Mucosa of stomach (tissue), 1 donor: Measurements from ENCODE around the gene CTSH.
A peak's percentile ranks its signal among the peaks of the same experiment; 100 is the strongest.

Experiments
- H3K27me3 ChIP-seq: one replicate; pipeline ENCODE4 v1.7.0; 2013; ENCODE audit warnings: mild to moderate bottlenecking, low read length; ENCODE audit not compliant: control insufficient read depth, insufficient read depth
- H3K36me3 ChIP-seq: one replicate; pipeline ENCODE4 v1.7.0; 2013; ENCODE audit warnings: low read length; ENCODE audit not compliant: control insufficient read depth, insufficient read depth
- H3K4me1 ChIP-seq: one replicate; pipeline ENCODE4 v1.7.0; 2013; ENCODE audit warnings: mild to moderate bottlenecking, low read length; ENCODE audit not compliant: control insufficient read depth, insufficient read depth
- H3K4me3 ChIP-seq: one replicate; pipeline ENCODE4 v1.7.0; 2013; ENCODE audit warnings: low read length
- H3K9ac ChIP-seq: one replicate; pipeline ENCODE4 v1.7.0; 2013; ENCODE audit warnings: mild to moderate bottlenecking, low read length, moderate library complexity
- H3K9me3 ChIP-seq: one replicate; pipeline ENCODE4 v1.7.0; 2013; ENCODE audit warnings: mild to moderate bottlenecking, low read length, moderate library complexity; ENCODE audit not compliant: control insufficient read depth
- donor health status: Pancreatic carcinoma.

Gene CTSH

DNA sequence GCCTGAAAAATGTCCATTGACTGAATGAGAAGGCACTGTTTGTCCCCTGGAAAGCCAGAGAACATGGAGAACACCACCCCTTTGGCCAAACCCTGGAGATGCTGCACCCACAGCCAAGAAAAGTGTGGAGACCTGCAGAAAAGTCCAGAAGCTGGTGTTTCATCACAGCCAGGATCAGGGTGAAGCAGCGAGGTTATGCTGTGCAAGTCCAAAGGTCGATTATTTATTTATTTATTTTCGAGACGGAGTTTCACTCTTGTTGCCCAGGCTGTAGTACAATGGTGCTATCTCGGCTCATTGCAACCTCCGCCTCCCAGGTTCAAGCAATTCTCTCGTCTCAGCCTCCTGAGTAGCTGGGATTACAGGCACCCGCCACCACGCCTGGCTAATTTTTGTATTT lies 5.5 kb upstream of the CTSH start:
- Histone ChIP-seq H3K36me3 (no peaks in the 10 kb centered on the region), H3K4me3 (no peak overlapping the region), H3K9me3 (no peaks in the 10 kb centered on the region), H3K9ac (no peak overlapping the region), H3K4me1 (peaks cover 61% of the 10 kb centered on the region), H3K27me3 (no peaks in the 10 kb centered on the region)

DNA sequence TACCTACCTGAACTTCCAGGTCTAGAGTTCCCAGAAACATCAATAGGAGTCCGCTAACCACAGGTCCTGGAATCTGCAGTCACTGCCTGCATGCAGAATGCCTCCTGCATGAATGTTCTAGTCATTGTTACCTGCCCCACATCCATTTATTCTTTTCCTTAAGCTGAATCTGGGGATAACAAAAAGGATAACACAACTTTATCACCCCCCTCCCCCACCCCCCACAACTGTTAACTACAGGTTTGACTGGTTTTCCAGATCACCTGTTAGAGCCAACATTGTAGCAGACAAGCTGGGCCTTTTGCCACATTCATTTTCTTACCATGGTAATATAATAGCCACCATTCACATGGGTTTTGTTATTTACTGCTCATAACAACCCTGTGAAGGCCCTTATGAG lies 4.6 kb upstream of the CTSH start:
- Histone ChIP-seq H3K4me1 (peaks cover 63% of the 10 kb centered on the region), H3K9ac (no peak overlapping the region), H3K4me3 (no peak overlapping the region), H3K9me3 (no peaks in the 10 kb centered on the region), H3K36me3 (no peaks in the 10 kb centered on the region), H3K27me3 (no peaks in the 10 kb centered on the region)

DNA sequence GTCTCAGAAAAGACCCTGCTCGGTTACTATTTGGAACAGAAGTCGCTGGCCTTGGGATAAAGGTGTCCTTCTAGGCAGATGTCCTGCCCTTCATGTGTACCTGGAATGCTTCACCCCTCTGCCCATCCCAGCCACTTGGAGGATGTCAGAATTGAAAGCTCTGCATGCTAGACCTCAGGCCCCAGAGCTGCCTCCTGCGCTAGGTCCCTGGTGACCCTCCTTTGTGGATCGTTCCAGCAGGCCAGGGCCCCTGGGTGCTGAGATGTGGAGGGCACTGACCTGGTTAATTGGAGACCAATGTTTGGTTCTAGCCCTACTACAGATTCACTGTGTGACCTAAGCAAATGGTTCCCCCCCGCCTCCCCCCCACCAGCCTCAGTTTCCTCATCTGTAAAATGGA lies 2.7 kb upstream of the CTSH start:
- H3K27me3 ChIP-seq: no peaks in the 10 kb centered on the region
- no peak overlapping the region for H3K9ac ChIP-seq
- no peaks in the 10 kb centered on the region for H3K36me3 ChIP-seq
- peaks cover 60% of the 10 kb centered on the region for H3K4me1 ChIP-seq
- no peaks in the 10 kb centered on the region for H3K9me3 ChIP-seq
- H3K4me3 ChIP-seq: no peak overlapping the region

DNA sequence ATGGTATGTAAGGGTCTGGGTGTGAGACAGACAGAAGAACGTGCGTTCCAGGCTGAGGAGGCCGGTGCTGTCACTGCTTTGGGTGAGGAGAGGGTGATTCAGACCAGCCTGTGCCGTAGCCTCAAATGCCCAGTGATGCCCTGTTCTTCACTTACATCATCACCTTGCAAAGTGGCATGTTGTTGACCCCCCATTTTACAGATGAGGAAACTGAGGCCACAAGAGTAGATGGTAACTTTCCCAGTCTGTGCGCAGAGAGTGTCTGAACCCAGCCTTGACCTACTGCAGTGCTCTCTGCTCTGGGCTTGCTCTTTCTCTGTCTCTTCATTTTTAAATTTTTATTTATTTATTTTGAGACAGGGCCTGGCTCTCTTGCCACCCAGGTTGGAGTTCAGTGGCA lies 1.6 kb upstream of the CTSH start:
- Histone ChIP-seq H3K36me3 (no peaks in the 10 kb centered on the region), H3K4me1 (peaks cover 52% of the 10 kb centered on the region), H3K27me3 (no peaks in the 10 kb centered on the region), H3K4me3 (no peak overlapping the region), H3K9me3 (no peaks in the 10 kb centered on the region), H3K9ac (no peak overlapping the region)

DNA sequence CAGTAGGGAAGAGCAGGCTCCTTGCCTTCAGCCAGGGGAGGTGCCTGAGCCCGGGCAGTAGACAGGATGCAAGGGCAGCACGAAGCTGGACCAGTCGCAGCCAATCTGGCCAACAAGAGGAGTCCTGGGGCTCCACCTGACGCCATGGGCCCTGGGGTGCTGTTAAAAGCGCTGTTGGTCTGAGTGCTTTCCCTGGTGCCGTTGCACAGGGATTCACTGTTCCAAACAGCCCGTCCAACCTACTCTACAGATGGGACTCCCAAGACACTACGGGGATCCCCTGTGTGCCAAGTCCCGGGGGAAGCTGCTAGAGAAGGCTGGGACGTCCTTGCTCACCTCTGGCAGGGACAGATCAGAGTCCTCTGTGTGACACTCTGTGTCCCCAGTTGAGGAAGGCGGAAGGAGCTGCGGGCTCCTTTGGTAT lies 632 bp downstream of the CTSH start:
- Histone ChIP-seq H3K27me3 (no peaks in the 10 kb centered on the region), H3K36me3 (no peaks in the 10 kb centered on the region), H3K9ac (peak overlapping the region; percentile 75), H3K4me3 (peak overlapping the region; percentile 51), H3K4me1 (peaks cover 30% of the 10 kb centered on the region), H3K9me3 (no peaks in the 10 kb centered on the region)

DNA sequence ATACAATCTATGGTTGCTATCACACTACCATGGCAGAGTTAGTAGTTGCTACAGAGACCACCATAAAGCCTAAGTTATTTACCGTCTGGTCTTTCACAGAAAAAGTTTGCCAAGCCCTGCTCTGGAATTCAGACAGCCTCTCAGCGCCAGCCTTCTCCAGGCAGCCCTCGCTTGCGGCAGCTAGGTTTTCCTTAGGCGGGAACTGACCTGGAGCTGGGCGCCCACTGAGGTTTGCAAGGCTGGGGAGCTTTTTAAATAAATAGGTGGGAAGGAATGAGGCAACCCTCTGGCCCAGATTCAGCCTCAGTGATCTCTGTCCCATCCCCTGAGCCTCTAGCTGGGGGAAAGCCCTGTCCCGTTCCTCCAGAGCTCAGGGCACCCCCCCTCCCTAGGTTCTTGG lies 1.2 kb downstream of the CTSH start:
- H3K9me3 ChIP-seq: no peaks in the 10 kb centered on the region
- no peaks in the 10 kb centered on the region for H3K27me3 ChIP-seq
- no peaks in the 10 kb centered on the region for H3K36me3 ChIP-seq
- H3K4me3 ChIP-seq: peak overlapping the region; percentile 51
- peak overlapping the region; percentile 75 for H3K9ac ChIP-seq
- H3K4me1 ChIP-seq: peaks cover 24% of the 10 kb centered on the region

DNA sequence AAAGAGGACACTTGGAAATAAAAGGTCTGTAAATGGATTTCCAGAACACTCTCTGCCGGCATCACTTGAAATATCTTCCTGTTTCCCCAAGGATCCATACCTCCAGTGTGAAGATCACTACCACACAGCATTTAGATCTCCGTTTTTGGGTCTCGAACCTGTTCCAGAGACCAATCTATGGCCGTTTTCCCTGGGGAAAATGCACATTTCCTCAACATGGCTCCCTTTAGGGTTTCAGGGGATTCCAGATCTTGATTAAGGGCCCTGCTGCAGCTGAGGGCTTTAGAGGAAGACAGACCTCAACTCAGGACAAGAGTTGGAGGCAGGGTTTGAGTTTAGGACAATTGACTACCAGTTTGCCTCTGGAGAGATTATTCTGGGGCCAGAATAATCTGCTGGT lies 2.1 kb downstream of the CTSH start:
- Histone ChIP-seq H3K4me3 (no peak overlapping the region), H3K36me3 (no peaks in the 10 kb centered on the region), H3K4me1 (peaks cover 15% of the 10 kb centered on the region), H3K9ac (peak overlapping the region; percentile 75), H3K9me3 (no peaks in the 10 kb centered on the region), H3K27me3 (no peaks in the 10 kb centered on the region)

DNA sequence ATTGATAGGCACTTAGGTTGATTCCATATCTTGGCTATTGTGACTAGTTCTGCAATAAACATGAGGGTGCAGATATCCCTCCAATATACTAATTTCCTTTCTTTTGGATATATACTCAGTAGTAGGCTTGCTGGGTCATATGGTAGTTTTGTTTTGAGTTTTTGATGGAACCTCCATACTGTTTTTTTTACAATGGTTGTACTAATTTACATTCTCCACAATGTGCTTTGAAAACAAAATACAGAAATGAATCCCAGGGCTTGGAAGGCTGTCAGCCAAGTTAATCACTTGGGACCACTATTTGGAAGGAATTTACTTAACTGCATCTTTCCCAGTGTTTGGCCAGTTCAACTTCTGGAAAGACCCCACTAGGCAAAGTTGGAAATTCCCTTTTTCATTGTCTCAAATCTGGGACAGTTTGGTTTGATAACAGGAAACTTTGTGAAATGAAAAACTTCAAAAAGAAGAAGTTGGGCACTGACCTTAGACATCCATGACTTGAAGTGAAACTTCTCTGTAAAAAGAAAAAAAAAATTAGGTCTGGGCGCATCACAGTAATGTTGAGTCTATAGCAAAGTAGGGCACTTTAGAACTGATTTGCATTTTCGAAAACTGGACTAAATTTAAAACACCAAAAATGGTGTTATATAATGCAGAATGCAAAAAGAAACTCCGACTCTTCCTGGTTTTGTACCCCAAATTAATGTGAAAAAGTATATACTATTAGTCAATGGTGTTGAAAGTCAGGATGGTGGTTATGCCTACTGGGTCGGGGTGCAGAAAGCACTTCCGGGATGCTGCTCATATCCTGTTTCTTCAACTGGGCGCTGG lies 6.0 kb downstream of the CTSH start:
- no peak overlapping the region for H3K9ac ChIP-seq
- H3K4me1 ChIP-seq: no peaks in the 10 kb centered on the region
- H3K27me3 ChIP-seq: no peaks in the 10 kb centered on the region
- H3K9me3 ChIP-seq: no peaks in the 10 kb centered on the region
- H3K4me3 ChIP-seq: no peak overlapping the region
- H3K36me3 ChIP-seq: no peaks in the 10 kb centered on the region

DNA sequence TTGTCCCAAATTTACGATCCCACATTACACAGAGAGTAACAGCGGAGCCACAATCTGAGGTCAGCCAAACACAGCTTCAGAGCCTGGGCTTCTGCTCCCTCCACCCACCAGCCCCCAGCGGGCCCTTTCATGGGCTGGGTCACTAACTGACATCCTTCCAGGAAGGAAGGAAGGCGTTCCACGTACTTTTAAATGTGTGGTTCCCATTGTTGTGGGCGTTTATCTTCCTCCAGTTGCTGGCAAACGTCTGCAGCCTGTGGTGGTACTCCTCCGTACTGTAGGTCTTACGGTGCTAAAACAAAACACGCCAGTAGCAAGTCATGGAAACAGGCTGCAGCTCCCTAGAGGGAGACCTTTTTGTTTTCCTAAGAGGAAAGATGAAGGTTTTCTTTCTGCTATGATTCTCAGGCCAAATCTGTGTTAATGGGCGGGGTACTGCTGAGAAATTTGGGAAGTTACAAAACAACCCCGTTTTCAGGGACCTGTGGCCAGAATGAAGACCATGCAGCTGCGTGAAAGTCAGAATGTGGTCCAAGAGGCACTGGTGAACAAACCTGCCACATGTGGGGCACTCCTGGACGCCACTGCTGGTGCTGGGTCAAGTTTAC lies 7.6 kb downstream of the CTSH start:
- no peaks in the 10 kb centered on the region for H3K36me3 ChIP-seq
- no peak overlapping the region for H3K9ac ChIP-seq
- no peak overlapping the region for H3K4me3 ChIP-seq
- H3K4me1 ChIP-seq: no peaks in the 10 kb centered on the region
- no peaks in the 10 kb centered on the region for H3K27me3 ChIP-seq
- no peaks in the 10 kb centered on the region for H3K9me3 ChIP-seq

DNA sequence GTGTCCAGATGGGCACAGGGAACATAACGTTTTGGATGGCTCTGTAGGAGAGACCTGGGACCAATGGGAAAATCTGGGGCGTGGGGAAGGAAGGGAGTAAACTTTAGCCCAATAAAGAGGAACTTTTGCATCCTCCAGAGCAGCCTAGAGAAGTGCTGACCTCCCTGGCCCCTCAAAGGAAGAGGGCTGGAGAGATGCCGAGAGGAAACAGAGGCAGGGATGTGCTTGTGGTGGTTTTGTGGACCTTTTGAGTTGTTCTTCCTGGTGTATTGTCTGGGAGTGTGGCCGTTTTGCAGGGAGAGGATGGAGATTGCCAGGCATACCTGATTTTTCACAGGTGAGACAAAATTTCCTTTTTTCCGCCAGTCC lies 10.2 kb downstream of the CTSH start:
- peaks cover 3% of the 10 kb centered on the region for H3K4me1 ChIP-seq

DNA sequence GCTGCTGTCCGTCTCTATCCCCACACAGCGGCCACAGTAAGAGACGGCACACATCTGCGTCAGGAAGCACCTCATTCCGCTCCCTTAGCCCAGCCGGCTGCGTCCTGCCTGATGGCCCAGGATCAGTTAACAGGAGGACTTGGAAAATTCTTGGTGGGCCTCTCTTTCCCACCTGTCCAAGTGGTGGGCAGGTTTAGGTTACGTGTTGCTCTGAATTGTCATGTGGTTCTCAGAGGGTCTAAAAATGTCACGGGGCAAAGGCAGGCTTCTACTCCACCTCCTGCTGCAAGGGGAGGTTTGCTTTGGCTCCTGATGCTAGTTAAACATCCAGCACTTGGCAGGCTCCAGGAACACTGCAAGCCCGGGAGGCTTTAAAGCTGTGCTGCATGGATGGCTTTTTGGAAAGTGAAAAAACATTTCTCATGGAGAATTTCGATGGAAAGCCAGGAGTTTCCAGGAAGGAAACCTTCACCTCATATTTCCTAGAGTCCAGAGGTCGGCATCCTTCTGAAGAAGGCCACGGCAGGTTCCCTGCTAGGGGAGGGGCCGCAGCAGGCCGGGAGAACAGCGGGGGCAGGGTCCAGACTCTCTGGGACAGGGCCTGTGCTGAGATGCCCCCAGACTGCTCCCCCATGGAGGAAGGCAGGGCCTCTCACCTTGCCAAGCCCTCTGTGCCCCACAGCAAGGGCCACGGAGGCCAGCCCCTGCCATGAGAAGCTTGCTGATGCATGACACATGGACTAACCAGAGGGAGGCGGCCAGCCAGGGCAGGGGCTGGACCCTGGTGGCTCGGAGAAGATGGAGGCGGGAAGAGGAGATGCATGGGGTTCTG lies 10.8 kb downstream of the CTSH start:
- Histone ChIP-seq H3K27me3 (no peaks in the 10 kb centered on the region), H3K9me3 (no peaks in the 10 kb centered on the region), H3K36me3 (peaks cover 11% of the 10 kb centered on the region), H3K9ac (no peak overlapping the region), H3K4me3 (no peak overlapping the region), H3K4me1 (peaks cover 3% of the 10 kb centered on the region)

More for the DNA sequence above, 10.2 kb downstream of the CTSH start:
- H3K27me3 ChIP-seq: no peaks in the 10 kb centered on the region
- no peaks in the 10 kb centered on the region for H3K9me3 ChIP-seq
- no peak overlapping the region for H3K4me3 ChIP-seq
- H3K36me3 ChIP-seq: peaks cover 11% of the 10 kb centered on the region
- no peak overlapping the region for H3K9ac ChIP-seq
